Right cardiac atrium (tissue), 5 donors: ENCODE results near the gene SLC16A7. TPM values are rescaled to one million over a fixed set of nuclear protein-coding genes. Genes with fewer than 3 reads are reported as not detected.

Experiments
- ATAC-seq, 2 donors: fragments of 200-7000 bp; cut with Tn5 transposase; one replicate each; pipeline versions ENCODE4 v1.8.0 to v1.9.1; 2020; ENCODE audit warnings: moderate library complexity in 2 of 2, mild to moderate bottlenecking in 1 of 2
- DNase-seq, 3 donors: peaks; one replicate each; pipeline ENCODE4 v3.0.0-alpha.2; 2020
- H3K27ac ChIP-seq: one replicate; pipeline ENCODE4 v1.5.1; 2013; ENCODE audit warnings: mild to moderate bottlenecking, low read length, control low read depth, moderate library complexity
- H3K27me3 ChIP-seq: one replicate; pipeline ENCODE4 v1.6.1; 2013; ENCODE audit not compliant: control insufficient read depth, insufficient read depth
- H3K4me1 ChIP-seq: one replicate; pipeline ENCODE4 v1.6.1; 2013; ENCODE audit warnings: low read length; ENCODE audit not compliant: control insufficient read depth, insufficient read depth
- H3K4me3 ChIP-seq: one replicate; pipeline ENCODE4 v1.5.1; 2013; ENCODE audit warnings: low read length, control low read depth
- H3K9me3 ChIP-seq: one replicate; pipeline ENCODE4 v1.6.1; 2013; ENCODE audit warnings: low read length; ENCODE audit not compliant: control insufficient read depth
- WGBS: extraction: QIAGEN DNeasy Blood & Tissue Kit; methylation state at CpG from one replicate; pipeline ENCODE4 v1.1.7; 2013; 5-methylcytosine and 5-hydroxymethylcytosine counted together
- intact Hi-C, 4 donors: fragments of 100-400 bp; cut with DNase I; formaldehyde crosslinking; loops; one replicate each; pipeline versions ENCODE4 v1.11.0 to v1.14.0; 2022 to 2023
- polyA plus RNA-seq: library from polyadenylated mRNA; stranded (reverse); fragments of 200-250 nt; gene quantifications from one replicate; pipeline ENCODE4 v1.2.3, GENCODE V29; 2013
- total RNA-seq, 4 donors: library from RNA; stranded (reverse); fragmentation: NEBNext Ultra II Directional; extraction: Animal tissue kit (Norgen Biotek cat#: 25700); gene quantifications; one replicate each; pipeline ENCODE4 v1.2.1, GENCODE V29; 2021
- donor health status: healthy with polysubstance abuse.
- donor health status: DM: no; HTN: yes; CAD: no.
- donor health status: DM: no; HTN: no; CAD: no.
- donor health status: DM: no; HTN: yes; CAD: no; lungs with severe emphysema.
- donor health status: DM: yes; HTN: yes; CAD: no.

SLC16A7 gene
- total and polyA plus RNA-seq, 5 donors, result 13.1 to 109 (median 81.0) TPM

DNA sequence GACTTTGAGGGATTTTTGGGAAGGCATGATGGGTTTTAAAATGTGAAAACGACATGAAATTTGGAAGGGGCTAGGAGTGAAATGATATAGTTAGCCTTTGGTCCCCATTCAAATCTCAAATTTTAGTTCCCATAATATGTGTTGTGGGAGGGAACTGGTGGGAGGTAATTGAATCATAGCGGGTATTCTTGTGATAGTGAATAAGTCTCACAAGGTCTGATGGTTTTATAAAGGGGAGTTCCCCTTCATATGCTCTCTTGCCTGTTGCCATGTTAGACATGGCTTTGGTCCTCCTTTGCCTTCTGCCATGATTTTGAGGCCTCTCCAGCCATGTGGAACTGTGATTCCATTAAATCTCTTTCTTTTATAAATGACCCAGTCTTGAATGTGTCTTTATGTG is 72.8 kb downstream of the SLC16A7 start:
- no peak for ATAC-seq
- H3K4me1 ChIP-seq, result no peaks in the 10 kb centered on the region
- H3K4me3 ChIP-seq, result no peak overlapping the region
- H3K27me3 ChIP-seq, result no peaks in the 10 kb centered on the region
- H3K27ac ChIP-seq, result no peak overlapping the region
- H3K9me3 ChIP-seq, result no peaks in the 10 kb centered on the region
- DNase-seq, result no peak
- 91% methylated on average over 2 of the region's 2 CpGs for WGBS
- intact Hi-C loops, result no loop called here

- ATAC-seq (no peak), DNase-seq (no peak)
- Histone ChIP-seq H3K4me1 (no peaks in the 10 kb centered on the region), H3K9me3 (no peaks in the 10 kb centered on the region), H3K27ac (no peak overlapping the region), H3K27me3 (no peaks in the 10 kb centered on the region), H3K4me3 (no peak overlapping the region)
- intact Hi-C loops, result no loop called here
- 81% methylated on average over 2 of the region's 2 CpGs for WGBS
Measured at GRCh38 chr12:59672273-59672672, 76.4 kb downstream of the SLC16A7 start.

GRCh38 chr12:59675461-59675860 is 79.6 kb downstream of the SLC16A7 start:
- 95% methylated on average over 1 of the region's 1 CpG for WGBS
- no peaks in the 10 kb centered on the region for H3K4me1 ChIP-seq
- no peak overlapping the region for H3K27ac ChIP-seq
- H3K27me3 ChIP-seq, result no peaks in the 10 kb centered on the region
- intact Hi-C loops, result no loop called here
- no peaks in the 10 kb centered on the region for H3K9me3 ChIP-seq
- ATAC-seq (no peak), DNase-seq (no peak)
- H3K4me3 ChIP-seq, result no peak overlapping the region

DNA sequence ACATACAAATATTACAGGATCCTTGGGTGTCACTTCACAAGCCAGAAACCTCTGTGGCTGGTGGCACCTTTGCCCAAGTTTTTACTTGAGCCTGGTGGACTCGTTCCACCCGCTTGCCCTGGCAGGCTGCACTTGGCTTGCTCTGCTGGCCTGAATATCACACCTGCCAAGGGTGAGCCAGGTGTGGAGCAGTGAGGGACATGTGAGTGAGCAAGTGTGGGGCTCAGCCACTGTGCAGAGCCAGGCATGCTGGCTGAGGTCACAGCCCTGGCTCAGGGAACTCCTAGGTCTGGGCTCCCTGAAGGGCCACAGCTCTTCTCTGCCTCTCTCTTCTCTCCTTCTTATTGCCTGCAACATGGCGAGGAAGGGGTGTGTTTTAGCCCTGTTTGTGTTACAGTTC is 82.0 kb downstream of the SLC16A7 start:
- DNase-seq (peak in 1 of 3 donors; percentile 25), ATAC-seq (no peak)
- H3K27ac ChIP-seq, result no peak overlapping the region

DNA sequence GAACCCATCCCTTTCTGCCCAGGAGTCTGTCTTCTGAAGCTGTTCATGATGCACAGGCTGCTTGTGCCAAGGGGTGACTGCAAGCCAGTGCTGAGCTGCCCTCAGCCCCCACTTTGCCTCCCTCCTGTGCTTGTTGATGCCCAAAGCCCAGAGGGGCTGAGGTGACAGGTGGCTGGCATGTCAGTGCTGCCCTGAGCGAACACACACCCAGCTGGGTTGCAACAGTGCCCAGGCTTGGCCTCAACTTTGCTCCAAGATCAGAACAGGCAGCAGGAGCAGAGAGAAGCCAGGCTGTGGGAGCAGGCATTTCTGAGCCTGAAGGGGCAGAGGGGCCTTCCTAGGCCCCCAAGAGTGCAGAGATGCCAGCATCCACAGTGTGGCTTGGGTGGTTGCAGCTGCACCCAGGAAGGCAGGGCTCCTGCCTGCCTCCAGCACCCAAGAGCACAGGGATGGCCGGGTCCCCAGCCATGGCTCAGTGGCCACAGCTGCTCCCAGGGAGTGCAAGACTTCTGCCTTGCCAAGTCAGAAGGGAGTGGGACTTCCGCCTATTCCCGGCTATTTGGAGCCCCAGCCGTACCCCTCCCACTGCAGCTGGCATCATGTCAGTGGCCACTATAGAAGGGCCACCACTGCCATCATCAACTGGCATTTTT is 83.1 kb downstream of the SLC16A7 start:
- ATAC-seq (peak; percentile 31 to 41), DNase-seq (peak in 1 of 3 donors; percentile 42)
- intact Hi-C loops, result no loop called here
- Histone ChIP-seq H3K9me3 (no peaks in the 10 kb centered on the region), H3K27me3 (no peaks in the 10 kb centered on the region), H3K4me3 (no peak overlapping the region), H3K27ac (no peak overlapping the region), H3K4me1 (no peaks in the 10 kb centered on the region)
- WGBS, result 91% methylated on average over 5 of the region's 5 CpGs

More for the DNA sequence above, 82.0 kb downstream of the SLC16A7 start:
- Histone ChIP-seq H3K4me1 (no peaks in the 10 kb centered on the region), H3K27me3 (no peaks in the 10 kb centered on the region), H3K4me3 (no peak overlapping the region), H3K9me3 (no peaks in the 10 kb centered on the region)
- intact Hi-C loops, result no loop called here
- 92% methylated on average over 3 of the region's 3 CpGs for WGBS

DNA sequence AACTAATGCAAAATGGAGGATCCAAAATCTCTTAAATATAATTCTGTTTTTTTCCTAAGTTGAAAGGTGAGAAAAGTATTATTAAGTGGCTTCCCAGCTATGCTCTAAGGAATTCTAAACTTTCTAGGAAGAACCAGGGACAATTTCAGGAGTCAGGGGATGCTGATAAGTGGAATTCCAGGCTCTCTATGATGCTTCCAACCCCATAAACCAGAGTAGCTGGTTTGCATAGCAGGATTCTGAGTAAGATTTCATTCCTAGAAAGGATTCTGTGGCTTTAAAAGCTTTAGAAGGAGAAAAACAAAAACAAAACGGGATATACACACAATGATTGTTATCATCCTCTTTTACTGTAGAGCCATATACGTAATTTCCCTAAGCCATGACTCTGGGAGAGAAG is 93.9 kb downstream of the SLC16A7 start:
- 70% methylated on average over 2 of the region's 2 CpGs for WGBS
- Histone ChIP-seq H3K9me3 (no peaks in the 10 kb centered on the region), H3K27me3 (no peaks in the 10 kb centered on the region), H3K4me1 (no peaks in the 10 kb centered on the region), H3K27ac (no peak overlapping the region), H3K4me3 (no peak overlapping the region)
- no peak for DNase-seq
- intact Hi-C loops, result no loop called here
- ATAC-seq, result no peak

DNA sequence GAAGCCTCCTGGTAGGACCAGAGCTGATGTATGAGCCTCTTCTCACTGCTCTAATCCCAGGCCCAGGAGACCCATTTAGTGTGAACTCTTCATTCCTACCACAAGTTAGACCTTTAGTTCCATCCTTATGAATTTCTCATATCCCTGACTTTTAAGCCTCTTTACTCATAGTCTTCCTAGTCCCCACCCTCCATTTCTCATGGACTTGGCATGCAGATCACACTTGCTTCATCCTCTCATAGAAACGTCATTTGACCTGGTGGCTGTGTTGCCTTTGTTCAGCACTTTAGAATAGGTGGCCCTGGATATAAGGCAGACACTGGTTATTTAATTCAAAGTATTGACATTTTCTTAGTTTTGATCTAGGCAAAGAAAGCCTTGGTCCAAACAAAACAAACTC is 99.5 kb downstream of the SLC16A7 start:
- peaks cover 4% of the 10 kb centered on the region for H3K4me1 ChIP-seq
- 34% methylated on average over 1 of the region's 1 CpG for WGBS
- intact Hi-C loops, result no loop called here
- no peaks in the 10 kb centered on the region for H3K27me3 ChIP-seq
- H3K9me3 ChIP-seq, result no peaks in the 10 kb centered on the region
- no peak overlapping the region for H3K4me3 ChIP-seq
- H3K27ac ChIP-seq, result no peak overlapping the region
- ATAC-seq, result no peak
- DNase-seq, result no peak

DNA sequence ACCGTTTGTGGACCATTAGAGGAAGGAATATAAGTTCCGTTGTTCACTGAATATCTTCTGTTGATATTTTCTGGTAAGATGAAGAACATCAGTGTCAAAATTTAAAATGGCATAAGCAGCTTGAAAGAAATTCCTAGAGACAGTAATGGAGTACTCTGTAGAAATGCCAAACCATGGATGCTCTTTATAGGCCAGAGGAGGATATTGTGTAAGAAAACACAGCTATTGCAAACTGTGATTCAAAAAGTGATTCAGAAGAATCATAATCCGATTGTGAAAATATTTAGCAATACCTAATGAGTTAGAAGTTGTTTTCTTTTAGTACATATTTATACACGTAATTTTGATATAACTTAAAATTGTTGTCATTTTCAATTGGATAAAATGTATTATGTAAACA is 102.8 kb downstream of the SLC16A7 start:
- Histone ChIP-seq H3K4me3 (no peak overlapping the region), H3K27me3 (no peaks in the 10 kb centered on the region), H3K4me1 (peaks cover 4% of the 10 kb centered on the region), H3K9me3 (no peaks in the 10 kb centered on the region), H3K27ac (no peak overlapping the region)
- 74% methylated on average over 4 of the region's 4 CpGs for WGBS
- intact Hi-C loops, result no loop called here
- DNase-seq, result no peak
- ATAC-seq, result peak; percentile 56 to 64

DNA sequence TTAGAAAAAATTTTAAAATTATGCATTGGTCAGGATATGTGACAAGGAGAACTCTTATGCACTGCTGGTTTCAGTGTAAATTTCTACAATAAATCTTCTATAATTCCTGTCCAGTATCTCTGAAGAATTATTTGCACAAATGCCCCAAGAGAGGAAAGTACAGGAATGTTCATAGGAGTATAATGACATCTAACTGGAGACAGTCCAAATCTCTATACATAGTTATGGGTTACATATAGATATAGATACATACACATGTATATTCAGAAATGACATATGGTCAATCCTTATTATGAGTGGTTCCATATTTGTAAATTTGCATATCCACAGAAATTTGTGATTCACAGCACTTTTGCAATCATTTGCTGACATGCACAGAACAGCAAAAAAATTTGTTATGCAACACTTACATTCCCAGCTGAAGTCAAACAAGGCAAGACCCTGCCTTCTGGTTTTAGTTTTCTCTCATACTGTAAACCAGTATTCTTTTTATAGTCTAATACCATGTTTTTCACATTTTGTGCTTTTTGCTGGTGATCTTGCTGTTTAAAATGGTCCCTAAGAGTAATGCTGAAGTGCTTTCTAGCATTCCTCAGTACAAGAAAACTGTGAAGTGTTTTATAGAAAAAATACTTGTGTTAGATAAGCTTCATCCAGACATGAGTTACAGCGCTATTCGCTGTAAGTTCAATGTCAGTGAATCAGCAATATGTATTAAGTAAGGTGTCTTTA is 103.8 kb downstream of the SLC16A7 start:
- ATAC-seq (peak; percentile 49 to 62), DNase-seq (no peak)
- 39% methylated on average over 2 of the region's 2 CpGs for WGBS
- peaks cover 4% of the 10 kb centered on the region for H3K4me1 ChIP-seq
- H3K27ac ChIP-seq, result no peak overlapping the region
- no peaks in the 10 kb centered on the region for H3K9me3 ChIP-seq
- H3K27me3 ChIP-seq, result no peaks in the 10 kb centered on the region
- intact Hi-C loops, result no loop called here
- H3K4me3 ChIP-seq, result no peak overlapping the region

GRCh38 chr12:59700153-59700450 is 104.3 kb downstream of the SLC16A7 start:
- intact Hi-C loops, result no loop called here
- 87% methylated on average over 1 of the region's 1 CpG for WGBS
- peaks cover 4% of the 10 kb centered on the region for H3K4me1 ChIP-seq
- DNase-seq (no peak), ATAC-seq (no peak)
- no peak overlapping the region for H3K4me3 ChIP-seq
- no peaks in the 10 kb centered on the region for H3K9me3 ChIP-seq
- H3K27ac ChIP-seq, result no peak overlapping the region
- no peaks in the 10 kb centered on the region for H3K27me3 ChIP-seq

DNA sequence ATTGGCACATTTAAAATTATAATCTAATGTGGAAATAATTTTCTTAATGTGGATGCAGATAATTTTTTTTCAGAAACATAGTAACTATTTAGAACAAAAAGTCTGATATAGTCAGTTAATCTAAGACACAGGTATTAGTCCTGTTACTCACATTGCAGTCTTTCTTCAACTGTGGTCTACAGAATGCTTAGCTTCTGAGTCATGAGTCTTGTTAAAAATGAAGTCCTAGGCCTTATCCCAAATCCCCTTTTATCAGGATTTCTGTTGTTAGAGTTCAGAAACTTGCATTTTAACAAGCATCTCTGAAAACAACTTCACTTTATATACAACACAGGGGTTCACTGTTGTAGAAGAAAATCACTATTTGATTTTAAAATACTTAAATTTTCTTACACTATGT is 112.2 kb downstream of the SLC16A7 start:
- Histone ChIP-seq H3K4me1 (peaks cover 1% of the 10 kb centered on the region), H3K4me3 (no peak overlapping the region), H3K9me3 (no peaks in the 10 kb centered on the region), H3K27me3 (no peaks in the 10 kb centered on the region), H3K27ac (no peak overlapping the region)
- ATAC-seq (no peak), DNase-seq (no peak)
- intact Hi-C loops, result no loop called here

GRCh38 chr12:59708484-59708883 is 112.7 kb downstream of the SLC16A7 start:
- Histone ChIP-seq H3K27me3 (no peaks in the 10 kb centered on the region), H3K4me3 (no peak overlapping the region), H3K4me1 (peaks cover 1% of the 10 kb centered on the region), H3K27ac (no peak overlapping the region), H3K9me3 (no peaks in the 10 kb centered on the region)
- ATAC-seq, result no peak
- no peak for DNase-seq
- WGBS, result 87% methylated on average over 1 of the region's 1 CpG
- intact Hi-C loops, result no loop called here
